ENCODE data around the gene IRF2BPL.

The IRF2BPL gene

GRCh38 chr14:77028384-77029231 is at the start of gene IRF2BPL:
TSS of gene IRF2BPL (minus strand) at chr14:77028708. CDS start at chr14:77027792, 916 bp downstream.
- DNase-seq (ENCODE audit: low read depth, low spot score): peak; percentile 94

GRCh38 chr14:77077040-77077439 is 48.5 kb upstream of the IRF2BPL start:
- DNase-seq (ENCODE audit: low read depth, low spot score): no peak

GRCh38 chr14:77076113-77076631 is 47.7 kb upstream of the IRF2BPL start:
- DNase-seq (ENCODE audit: low read depth, low spot score): no peak

DNA sequence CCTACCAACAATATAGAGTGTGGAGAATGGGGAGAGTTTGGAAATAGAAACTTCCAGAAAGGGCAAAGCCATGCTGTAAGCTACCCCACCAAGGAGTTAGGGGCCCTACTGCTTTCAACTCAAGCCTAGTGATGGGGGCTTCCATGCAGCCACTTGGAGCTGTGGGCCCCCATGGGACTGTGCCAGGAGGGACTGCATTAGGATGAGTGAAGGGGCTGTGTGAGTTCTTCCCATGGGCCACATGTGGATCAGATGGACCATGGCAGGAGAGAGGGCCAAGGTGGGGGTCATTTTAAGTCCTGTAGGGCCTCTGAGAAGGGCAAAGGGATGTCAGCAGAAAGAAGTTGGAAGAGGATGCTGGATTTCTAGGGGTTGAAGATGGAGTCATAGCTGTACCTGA is 46.5 kb upstream of the IRF2BPL start:
- DNase-seq (ENCODE audit: low read depth, low spot score): no peak

- DNase-seq (ENCODE audit: low read depth, low spot score): no peak
These were observed 43.5 kb upstream of the IRF2BPL start for GRCh38 chr14:77071938-77072388.

DNA sequence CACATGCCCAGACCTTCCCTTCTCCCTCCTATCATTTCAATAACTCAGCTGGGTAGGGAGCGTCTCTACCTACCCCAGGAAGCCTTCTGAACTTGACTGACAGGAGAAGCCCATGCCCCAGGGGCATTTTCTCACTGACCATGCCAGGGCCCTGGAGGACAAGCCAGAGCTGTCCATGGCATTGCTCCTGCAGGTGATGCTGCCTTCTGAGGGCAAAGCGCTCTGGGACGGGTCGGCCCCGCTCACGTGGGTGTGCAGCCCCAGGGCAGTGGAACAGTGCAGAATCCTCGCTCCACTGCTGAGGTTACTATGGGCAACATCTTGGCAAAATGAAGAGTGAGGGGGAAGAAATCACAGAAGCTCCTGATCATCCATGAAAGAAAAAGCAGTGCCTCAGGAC is 41.0 kb upstream of the IRF2BPL start:
- DNase-seq (ENCODE audit: low read depth, low spot score): no peak

DNA sequence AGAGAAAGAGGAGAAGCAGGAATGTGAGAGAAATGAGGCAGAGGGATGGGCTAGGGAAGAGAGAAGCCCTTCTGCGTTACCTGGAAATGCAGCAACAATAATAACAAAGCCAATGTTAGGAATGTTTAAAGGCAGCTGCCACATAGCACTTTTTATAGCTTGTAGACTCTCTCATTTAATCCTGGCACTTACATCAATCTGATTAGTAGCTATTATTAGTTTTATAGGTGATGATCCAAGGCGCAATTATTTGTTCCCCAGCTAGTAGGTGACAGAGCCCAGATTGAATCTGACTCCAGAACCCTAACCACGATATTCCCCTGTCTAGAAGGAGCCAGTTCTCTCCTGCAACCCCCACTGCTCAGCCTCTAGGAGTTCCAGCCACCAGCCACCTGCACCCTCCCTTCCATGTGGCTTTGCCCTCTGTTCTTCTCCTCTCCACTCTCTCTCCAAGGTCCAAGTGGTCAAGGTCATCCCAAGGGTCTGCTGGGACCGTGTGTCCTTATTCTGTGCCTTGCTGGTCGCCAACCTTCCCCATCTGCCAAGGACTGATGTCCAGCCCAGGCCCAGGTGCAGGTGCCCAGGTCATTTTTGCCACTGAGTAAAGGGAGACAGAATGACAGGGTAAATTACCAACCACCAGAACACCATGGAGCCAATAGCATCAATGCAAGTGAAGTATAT is 40.2 kb upstream of the IRF2BPL start:
- DNase-seq (ENCODE audit: low read depth, low spot score): no peak

DNA sequence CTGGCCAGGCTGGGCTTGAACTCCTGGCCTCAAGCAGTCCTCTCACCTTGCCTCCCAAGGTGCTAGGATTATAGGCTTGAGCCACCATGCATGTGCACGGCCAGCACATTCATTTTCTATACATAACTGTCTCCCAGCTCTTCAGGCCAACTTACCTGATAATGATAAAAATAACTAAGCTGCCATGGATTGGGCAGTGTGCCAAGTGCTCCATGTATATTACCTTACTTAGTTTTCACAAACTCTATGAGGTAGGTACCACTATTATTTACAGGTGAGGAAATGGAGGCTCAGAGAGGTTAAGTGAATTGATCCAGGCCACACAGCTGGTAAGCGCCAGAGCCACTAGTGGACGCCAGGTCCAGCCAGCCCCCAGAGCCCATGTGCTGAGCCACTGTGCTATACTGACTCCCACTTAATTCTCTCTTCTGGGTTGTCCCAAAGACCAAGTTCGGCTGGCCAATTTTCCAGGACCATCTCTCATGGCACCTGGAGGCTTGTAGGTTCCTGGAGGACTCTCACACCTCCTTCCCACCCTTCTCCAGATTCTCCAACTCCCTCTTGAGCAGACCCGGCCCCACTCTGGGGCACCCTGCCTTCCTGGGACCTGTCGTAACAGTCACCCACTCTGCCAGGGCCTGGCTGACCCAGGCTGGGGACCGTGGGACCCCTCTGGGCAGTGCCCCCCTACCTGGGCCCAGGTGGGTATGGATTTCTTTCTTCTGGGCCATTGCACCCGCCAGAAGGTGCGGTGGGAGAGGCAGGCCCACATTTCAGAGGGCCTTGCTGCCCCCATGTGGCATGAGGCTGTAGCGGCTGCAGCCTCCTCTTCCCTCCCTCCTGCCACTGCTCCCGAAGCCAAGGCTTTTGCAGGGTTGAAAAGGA is 39.4 kb upstream of the IRF2BPL start:
- DNase-seq (ENCODE audit: low read depth, low spot score): no peak

- DNase-seq (ENCODE audit: low read depth, low spot score): no peak
These were observed 38.2 kb upstream of the IRF2BPL start for GRCh38 chr14:77066578-77067172.

DNA sequence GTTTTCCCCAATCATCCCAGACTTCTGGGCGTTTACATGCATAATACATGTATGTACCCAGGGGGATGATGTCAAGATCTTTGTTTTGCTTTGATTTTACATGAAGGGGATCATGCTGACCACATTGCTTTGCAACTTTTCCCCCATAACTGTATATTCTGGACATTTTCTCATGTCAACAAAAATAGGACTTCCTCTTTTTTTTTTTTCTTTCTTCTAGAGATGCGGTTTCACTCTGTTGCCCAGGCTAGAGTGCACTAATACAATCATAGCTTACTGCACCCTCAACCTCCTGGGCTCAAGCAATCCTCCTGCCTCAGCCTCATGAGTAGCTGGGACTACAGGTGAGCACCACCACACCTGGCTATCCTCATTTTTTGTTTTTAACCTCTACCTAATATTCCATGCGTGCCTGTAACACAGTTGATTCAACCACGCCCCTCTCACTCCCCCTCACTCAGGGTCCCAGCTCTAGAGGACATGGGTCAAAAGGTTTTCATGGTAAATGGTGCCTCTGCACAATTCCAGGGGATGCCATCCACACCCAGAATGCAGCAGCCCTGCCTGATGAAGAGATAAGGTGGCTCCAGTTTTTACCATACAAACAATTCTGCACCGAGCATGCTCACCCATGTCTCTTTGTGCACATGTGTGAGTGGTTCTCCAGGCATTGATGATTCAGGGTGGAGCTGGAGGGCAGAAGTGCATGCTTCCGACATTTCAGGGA is 37.5 kb upstream of the IRF2BPL start:
- DNase-seq (ENCODE audit: low read depth, low spot score): no peak

DNA sequence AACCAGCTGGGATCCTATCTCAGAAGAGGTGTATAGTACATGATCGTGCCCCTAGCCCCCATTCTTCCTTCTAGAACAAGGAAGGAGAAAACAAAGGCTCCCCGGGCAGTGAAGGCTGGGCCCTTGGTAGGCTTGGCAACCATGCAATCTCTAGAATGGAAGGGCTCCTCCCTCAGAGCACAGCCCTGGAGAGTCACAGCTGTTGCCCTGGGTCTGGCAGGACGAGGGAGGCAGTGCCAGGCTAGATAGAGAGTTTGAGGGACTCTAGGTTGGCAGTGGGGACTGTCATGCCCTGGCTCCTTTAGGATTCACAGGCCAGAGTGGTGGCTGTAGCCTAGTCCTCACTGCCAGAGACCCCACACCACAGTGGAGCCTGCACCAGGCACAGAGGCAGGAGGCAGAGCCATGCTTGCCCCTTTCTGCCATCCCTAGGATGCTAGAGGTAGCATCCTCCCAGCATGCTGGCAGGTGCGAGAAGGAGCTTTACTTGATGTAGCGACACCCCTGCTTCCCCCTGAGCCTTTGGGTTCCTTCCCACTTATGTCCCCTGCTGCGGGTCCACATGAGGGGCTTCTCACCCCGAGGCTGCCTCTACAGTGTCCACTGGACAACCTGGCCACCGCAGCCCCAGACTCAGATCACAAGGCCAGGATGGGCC is 36.1 kb upstream of the IRF2BPL start:
- no peak for DNase-seq (ENCODE audit: low read depth, low spot score)

GRCh38 chr14:77063571-77064171 is 35.2 kb upstream of the IRF2BPL start:
- DNase-seq (ENCODE audit: low read depth, low spot score): no peak

GRCh38 chr14:77062261-77062660 is 33.8 kb upstream of the IRF2BPL start:
- DNase-seq (ENCODE audit: low read depth, low spot score): no peak

- DNase-seq (ENCODE audit: low read depth, low spot score): no peak
These were observed 33.2 kb upstream of the IRF2BPL start for GRCh38 chr14:77061630-77062257.

GRCh38 chr14:77059276-77059915 is 30.9 kb upstream of the IRF2BPL start:
- no peak for DNase-seq (ENCODE audit: low read depth, low spot score)

- no peak for DNase-seq (ENCODE audit: low read depth, low spot score)
These were observed 30.3 kb upstream of the IRF2BPL start for GRCh38 chr14:77058785-77059184.

DNA sequence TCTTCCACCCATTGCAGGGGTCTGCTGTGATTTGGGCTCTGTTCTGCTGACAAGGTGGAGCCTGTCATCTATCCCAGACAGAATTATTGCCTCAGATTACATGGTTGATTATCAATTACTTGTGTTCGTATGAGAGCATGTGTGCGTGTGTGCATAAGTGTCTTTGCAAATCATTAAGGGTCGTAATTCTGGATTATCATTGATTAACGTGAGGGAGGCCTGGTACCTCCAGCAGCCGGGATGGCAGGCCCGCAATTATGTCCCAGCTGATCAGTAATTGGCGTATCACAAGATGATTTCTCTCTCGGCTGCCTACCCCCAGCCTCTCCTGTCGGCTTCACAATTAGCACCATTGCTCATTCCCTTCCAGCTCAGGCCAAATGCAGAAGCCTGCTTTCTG is 29.6 kb upstream of the IRF2BPL start:
- DNase-seq (ENCODE audit: low read depth, low spot score): no peak

GRCh38 chr14:77055981-77056380 is 27.5 kb upstream of the IRF2BPL start:
- no peak for DNase-seq (ENCODE audit: low read depth, low spot score)

DNA sequence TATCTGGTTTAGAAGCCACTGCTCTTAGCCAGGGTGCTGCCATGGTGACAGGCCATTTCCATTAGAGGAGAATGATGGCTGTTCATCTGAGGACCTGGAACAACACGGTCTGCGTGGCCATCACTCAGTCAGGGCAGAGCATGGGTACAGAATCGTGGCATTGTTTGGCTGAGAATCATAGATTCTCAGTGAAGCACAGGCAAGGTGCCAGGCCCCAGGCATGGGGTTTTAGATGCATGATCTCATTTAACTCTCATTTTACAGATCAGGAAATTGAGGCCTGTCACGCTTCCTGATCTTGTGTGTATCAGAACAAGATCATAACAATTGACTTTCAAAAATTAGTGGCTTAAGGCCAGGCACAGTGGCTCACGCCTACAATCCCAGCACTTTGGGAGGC is 26.8 kb upstream of the IRF2BPL start:
- DNase-seq (ENCODE audit: low read depth, low spot score): no peak
